Loucy (cell line): ENCODE measurements around the gene ARL4D.

Source experiments
- EZH2phosphoT487 ChIP-seq: fragments of 200-600 bp; IDR thresholded peaks from 2 replicates; pipeline ENCODE4 v1.6.1; 2018; ENCODE audit warnings: antibody characterized with exemption, mild to moderate bottlenecking, moderate library complexity, borderline replicate concordance
- TF ChIP-seq, protein P1 (sequence below): fragments of 200-600 bp; sonication (generic); conservative IDR thresholded peaks from 2 replicates; pipeline ENCODE4 v1.5.1; 2014; ENCODE audit warnings: mild to moderate bottlenecking, antibody characterized with exemption, low read length

DNA sequence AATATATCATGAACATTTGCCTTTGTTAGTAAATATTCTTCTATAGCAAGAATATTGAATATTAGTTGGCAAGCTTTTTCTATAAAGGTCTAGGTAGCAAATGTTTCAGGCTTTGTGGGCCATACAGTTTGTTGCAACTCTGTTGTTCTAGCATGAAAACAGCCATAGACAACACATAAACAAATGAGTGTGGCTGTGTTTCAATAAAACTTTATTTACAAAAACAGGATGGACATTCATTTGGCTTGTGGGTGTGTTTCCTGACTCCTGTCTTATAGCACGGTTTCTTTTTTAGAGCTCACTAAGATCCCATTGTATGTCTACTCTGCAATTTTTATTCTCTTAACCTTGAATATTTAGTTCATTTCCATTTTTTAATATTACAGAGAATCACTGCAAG lies 39.0 kb downstream of the ARL4D start:
- no peak for TF ChIP-seq EZH2phosphoT487
- TF ChIP-seq, protein P1, sequence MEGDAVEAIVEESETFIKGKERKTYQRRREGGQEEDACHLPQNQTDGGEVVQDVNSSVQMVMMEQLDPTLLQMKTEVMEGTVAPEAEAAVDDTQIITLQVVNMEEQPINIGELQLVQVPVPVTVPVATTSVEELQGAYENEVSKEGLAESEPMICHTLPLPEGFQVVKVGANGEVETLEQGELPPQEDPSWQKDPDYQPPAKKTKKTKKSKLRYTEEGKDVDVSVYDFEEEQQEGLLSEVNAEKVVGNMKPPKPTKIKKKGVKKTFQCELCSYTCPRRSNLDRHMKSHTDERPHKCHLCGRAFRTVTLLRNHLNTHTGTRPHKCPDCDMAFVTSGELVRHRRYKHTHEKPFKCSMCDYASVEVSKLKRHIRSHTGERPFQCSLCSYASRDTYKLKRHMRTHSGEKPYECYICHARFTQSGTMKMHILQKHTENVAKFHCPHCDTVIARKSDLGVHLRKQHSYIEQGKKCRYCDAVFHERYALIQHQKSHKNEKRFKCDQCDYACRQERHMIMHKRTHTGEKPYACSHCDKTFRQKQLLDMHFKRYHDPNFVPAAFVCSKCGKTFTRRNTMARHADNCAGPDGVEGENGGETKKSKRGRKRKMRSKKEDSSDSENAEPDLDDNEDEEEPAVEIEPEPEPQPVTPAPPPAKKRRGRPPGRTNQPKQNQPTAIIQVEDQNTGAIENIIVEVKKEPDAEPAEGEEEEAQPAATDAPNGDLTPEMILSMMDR = no peak
